HG03460 (cell line): ENCODE data around the gene BRAT1.

ENCODE experiments used
- ATAC-seq: cut with Tn5 transposase; IDR thresholded peaks from one replicate; pipeline ENCODE4 v1.9.1; 2021; ENCODE audit not compliant: unreplicated experiment

Gene BRAT1

GRCh38 chr7:2585446-2585845 is 30.1 kb upstream of the BRAT1 start:
- no peak for ATAC-seq

- ATAC-seq: no peak
These were observed 28.7 kb upstream of the BRAT1 start for GRCh38 chr7:2583798-2584580.

- no peak for ATAC-seq
These were observed 26.8 kb upstream of the BRAT1 start for GRCh38 chr7:2582006-2582735.

GRCh38 chr7:2580636-2581035 is 25.3 kb upstream of the BRAT1 start:
- ATAC-seq: no peak

GRCh38 chr7:2577914-2578680 is 22.8 kb upstream of the BRAT1 start:
- ATAC-seq: no peak

- no peak for ATAC-seq
These were observed 21.6 kb upstream of the BRAT1 start for GRCh38 chr7:2576742-2577491.

- ATAC-seq: no peak
These were observed 20.5 kb upstream of the BRAT1 start for GRCh38 chr7:2575733-2576340.

GRCh38 chr7:2575046-2575732 is 19.9 kb upstream of the BRAT1 start:
- no peak for ATAC-seq

GRCh38 chr7:2573761-2574160 is 18.4 kb upstream of the BRAT1 start:
- ATAC-seq: no peak

GRCh38 chr7:2572101-2572842 is 16.9 kb upstream of the BRAT1 start:
- no peak for ATAC-seq

- no peak for ATAC-seq
These were observed 16.1 kb upstream of the BRAT1 start for GRCh38 chr7:2571409-2571808.

- no peak for ATAC-seq
These were observed 14.7 kb upstream of the BRAT1 start for GRCh38 chr7:2570021-2570420.

GRCh38 chr7:2569421-2569820 is 14.1 kb upstream of the BRAT1 start:
- ATAC-seq: no peak

- ATAC-seq: no peak
These were observed 13.3 kb upstream of the BRAT1 start for GRCh38 chr7:2568521-2569223.

GRCh38 chr7:2567679-2568278 is 12.5 kb upstream of the BRAT1 start:
- ATAC-seq: no peak

- ATAC-seq: peak; percentile 69
These were observed 11.8 kb upstream of the BRAT1 start for GRCh38 chr7:2566890-2567678.

GRCh38 chr7:2566348-2566889 is 11.1 kb upstream of the BRAT1 start:
- ATAC-seq: peak; percentile 30
